Tibial nerve (tissue), 4 donors: ENCODE measurements around the gene C1orf122. TPM values are rescaled to one million over a fixed set of nuclear protein-coding genes. Genes with fewer than 3 reads are reported as not detected.

Experiments used
- DNase-seq, 2 donors: peaks; one replicate each; pipeline ENCODE4 v3.0.0-alpha.2; 2019; ENCODE audit warnings: low spot score in 2 of 2
- H3K27ac ChIP-seq, 4 donors: fragments of 200-600 bp; sonication (generic) in 3 of 4; one replicate each; pipeline ENCODE4 v1.5.1; 2017 to 2019; ENCODE audit warnings: mild to moderate bottlenecking in 1 of 4
- H3K27me3 ChIP-seq, 2 donors: fragments of 200-600 bp; sonication (generic) in 1 of 2; one replicate each; pipeline versions ENCODE4 v1.5.1 to v1.6.0; 2017 to 2019
- H3K36me3 ChIP-seq, 3 donors: fragments of 200-600 bp; sonication (generic); one replicate each; pipeline ENCODE4 v1.5.1; 2018 to 2019
- H3K4me1 ChIP-seq, 4 donors: fragments of 200-600 bp; sonication (generic) in 3 of 4; one replicate each; pipeline ENCODE4 v1.5.1; 2017 to 2019
- H3K4me3 ChIP-seq, 4 donors: fragments of 200-600 bp; sonication (generic) in 3 of 4; one replicate each; pipeline ENCODE4 v1.5.1; 2017 to 2019; ENCODE audit warnings: mild to moderate bottlenecking in 1 of 4, moderate library complexity in 1 of 4
- H3K9me3 ChIP-seq, 4 donors: fragments of 200-600 bp; sonication (generic) in 3 of 4; one replicate each; pipeline ENCODE4 v1.5.1; 2017 to 2019
- CTCF ChIP-seq, 5 experiments: fragments of 200-600 bp in 3 of 5; fragments of 450-650 bp in 2 of 5; sonication (generic) in 3 of 5; IDR thresholded peaks; one replicate each; pipeline ENCODE4 v1.5.1; 2016 to 2019; ENCODE audit warnings: antibody characterized with exemption in 5 of 5, mild to moderate bottlenecking in 3 of 5, moderate library complexity in 2 of 5
- EP300 ChIP-seq, 2 donors: sonication (generic); formaldehyde crosslinking; IDR thresholded peaks; one replicate each; pipeline ENCODE4 v1.6.1; 2017; ENCODE audit warnings: antibody characterized with exemption in 2 of 2, mild to moderate bottlenecking in 1 of 2
- POLR2A ChIP-seq, 2 donors: fragments of 450-650 bp; IDR thresholded peaks; one replicate each; pipeline ENCODE4 v1.6.1; 2017; ENCODE audit warnings: antibody characterized with exemption in 2 of 2, mild to moderate bottlenecking in 2 of 2, moderate library complexity in 2 of 2
- WGBS, 2 donors: methylation state at CpG; one replicate each; pipeline ENCODE4 v1.1.5; 2018; 5-methylcytosine and 5-hydroxymethylcytosine counted together
- total RNA-seq, 4 donors: library from RNA; depleted of rRNA; stranded (reverse); fragments of >200 nt; gene quantifications; one replicate each; pipeline ENCODE4 v1.1.0, GENCODE V29; 2016

C1orf122 gene
- total RNA-seq, 4 donors from 2014 or later: 80.6 to 132 (median 92.7) TPM

GRCh38 chr1:37792943-37793686 is 14.5 kb upstream of the C1orf122 start:
- TF ChIP-seq POLR2A (IDR thresholded peaks at IDR 0.05) (no peak), EP300 (IDR thresholded peaks at IDR 0.05) (no peak), CTCF (IDR thresholded peaks at IDR 0.05) (no peak)
- WGBS, 2 donors: 32 to 40% methylated on average over 21 to 29 of the region's 36 CpGs
- Histone ChIP-seq H3K27ac (no peak overlapping the region), H3K4me3 (peak overlapping the region; percentile 29 to 65 (median 52)), H3K27me3 (peaks cover 0 to 16% of the 10 kb centered on the region in 2 donors), H3K36me3 (peaks cover 0 to 12% (median 0%) of the 10 kb centered on the region in 3 donors), H3K9me3 (no peaks in the 10 kb centered on the region), H3K4me1 (peaks cover 0 to 27% (median 15%) of the 10 kb centered on the region in 4 donors)
- no peak for DNase-seq

- Histone ChIP-seq H3K36me3 (peaks cover 0 to 20% (median 0%) of the 10 kb centered on the region in 3 donors), H3K9me3 (no peaks in the 10 kb centered on the region), H3K4me3 (peak within 1 kb of the TSS; percentile 29 to 65 (median 52)), H3K27me3 (peaks cover 0 to 15% of the 10 kb centered on the region in 2 donors), H3K4me1 (peaks cover 0 to 27% (median 15%) of the 10 kb centered on the region in 4 donors), H3K27ac (no peak within 1 kb of the TSS)
- no peak for TF ChIP-seq CTCF (IDR thresholded peaks at IDR 0.05)
- no peak for TF ChIP-seq EP300 (IDR thresholded peaks at IDR 0.05)
- TF ChIP-seq POLR2A (IDR thresholded peaks at IDR 0.05): no peak
- 0% methylated on average over 46 of the region's 82 CpGs; no CpG with 5 or more reads in 1 of the 2 donors for WGBS, 2 donors
- DNase-seq: no peak
Observed at GRCh38 chr1:37793773-37794371, 13.7 kb upstream of the C1orf122 start, which contains the start of gene MANEAL. Gene MANEAL (plus strand): TSS chr1:37793847. CDS start chr1:37794183, 336 bp downstream.

GRCh38 chr1:37794372-37795339 is 12.9 kb upstream of the C1orf122 start:
- WGBS, 2 donors: 19 to 20% methylated on average over 18 to 28 of the region's 59 CpGs
- TF ChIP-seq CTCF (IDR thresholded peaks at IDR 0.05) (no peak), POLR2A (IDR thresholded peaks at IDR 0.05) (no peak), EP300 (IDR thresholded peaks at IDR 0.05) (no peak)
- Histone ChIP-seq H3K27me3 (peaks cover 0 to 12% of the 10 kb centered on the region in 2 donors), H3K4me3 (peak overlapping the region; percentile 19 to 65 (median 42)), H3K9me3 (no peaks in the 10 kb centered on the region), H3K4me1 (peaks cover 0 to 27% (median 15%) of the 10 kb centered on the region in 4 donors), H3K27ac (no peak overlapping the region), H3K36me3 (peaks cover 0 to 27% (median 0%) of the 10 kb centered on the region in 3 donors)
- DNase-seq: no peak

GRCh38 chr1:37795340-37796125 is 12.1 kb upstream of the C1orf122 start:
- TF ChIP-seq CTCF (IDR thresholded peaks at IDR 0.05) (no peak), EP300 (IDR thresholded peaks at IDR 0.05) (peak in 1 of 2 donors; percentile 17)
- H3K4me3 ChIP-seq: peak overlapping the region in 1 of 4 donors; percentile 65
- WGBS, 2 donors: 25 to 27% methylated on average over 20 to 21 of the region's 22 CpGs
- DNase-seq: peak in 1 of 2 donors; percentile 29
- no peak overlapping the region for H3K27ac ChIP-seq
- H3K4me1 ChIP-seq: peaks cover 0 to 27% (median 15%) of the 10 kb centered on the region in 4 donors
- peaks cover 0 to 36% (median 0%) of the 10 kb centered on the region in 3 donors for H3K36me3 ChIP-seq
- peaks cover 0 to 12% of the 10 kb centered on the region in 2 donors for H3K27me3 ChIP-seq
- H3K9me3 ChIP-seq: no peaks in the 10 kb centered on the region
